Sigmoid colon (tissue), 7 donors: ENCODE results near the gene ZNF775. TPM values are rescaled to one million over a fixed set of nuclear protein-coding genes. Genes with fewer than 3 reads are reported as not detected.

Source experiments
- DNase-seq: peaks from one replicate; pipeline ENCODE4 v3.0.0-alpha.2; 2019
- H3K27ac ChIP-seq, 4 donors: fragments of 200-600 bp; sonication (generic); one replicate each; pipeline ENCODE4 v1.5.1; 2016 to 2019; ENCODE audit warnings: mild to moderate bottlenecking in 1 of 4
- H3K27me3 ChIP-seq, 3 donors: fragments of 200-600 bp; sonication (generic); one replicate each; pipeline ENCODE4 v1.5.1; 2019; ENCODE audit warnings: mild to moderate bottlenecking in 1 of 3
- H3K36me3 ChIP-seq, 4 donors: fragments of 200-600 bp; sonication (generic); one replicate each; pipeline ENCODE4 v1.5.1; 2016 to 2019
- H3K4me1 ChIP-seq, 4 donors: fragments of 200-600 bp; sonication (generic); one replicate each; pipeline ENCODE4 v1.5.1; 2017 to 2019
- H3K4me3 ChIP-seq, 4 donors: fragments of 200-600 bp; sonication (generic); one replicate each; pipeline ENCODE4 v1.5.1; 2017 to 2019; ENCODE audit warnings: mild to moderate bottlenecking in 2 of 4, moderate library complexity in 1 of 4
- H3K9me3 ChIP-seq, 4 donors: fragments of 200-600 bp in 3 of 4; sonication (generic) in 3 of 4; one replicate each; pipeline versions ENCODE4 v1.5.1 to v1.6.1; 2013 to 2019
- EP300 ChIP-seq, 4 donors: sonication (generic); formaldehyde crosslinking; IDR thresholded peaks; one replicate each; pipeline ENCODE4 v1.6.1; 2017; ENCODE audit warnings: antibody characterized with exemption in 4 of 4
- POLR2A ChIP-seq, 2 donors: fragments of 450-650 bp; IDR thresholded peaks; one replicate each; pipeline ENCODE4 v1.6.1; 2016; ENCODE audit warnings: antibody characterized with exemption in 2 of 2, mild to moderate bottlenecking in 2 of 2, moderate library complexity in 2 of 2
- POLR2AphosphoS5 ChIP-seq, 4 donors: sonication (generic); formaldehyde crosslinking; IDR thresholded peaks; one replicate each; pipeline ENCODE4 v1.6.1; 2017; ENCODE audit warnings: antibody characterized with exemption in 4 of 4
- WGBS, 2 donors: extraction: QIAGEN DNeasy Blood & Tissue Kit; methylation state at CpG; one replicate each; pipeline ENCODE4 v1.1.7; 2013; 5-methylcytosine and 5-hydroxymethylcytosine counted together
- intact Hi-C: fragments of 100-400 bp; cut with DNase I; formaldehyde crosslinking; loops from one replicate; pipeline ENCODE4 v1.15.1; 2023
- polyA plus RNA-seq, 3 donors: library from polyadenylated mRNA; stranded (reverse); fragments of 200-250 nt; gene quantifications; one replicate each; pipeline ENCODE4 v1.2.3, GENCODE V29; 2013
- total RNA-seq, 4 donors: library from RNA; depleted of rRNA; stranded (reverse); fragments of >200 nt; gene quantifications; one replicate each; pipeline ENCODE4 v1.1.0, GENCODE V29; 2016
- TF ChIP-seq, protein P1 (sequence below), 4 experiments: fragments of 450-650 bp in 3 of 4; fragments of 200-600 bp in 1 of 4; IDR thresholded peaks; one replicate each; pipeline ENCODE4 v1.5.1; 2016 to 2019; ENCODE audit warnings: antibody characterized with exemption in 4 of 4, mild to moderate bottlenecking in 3 of 4, moderate library complexity in 2 of 4
- donor health status: healthy with polysubstance abuse.
- donor health status: Bipolar disorder and iron deficiency.
- donor health status: healthy.

The ZNF775 gene
- total and polyA plus RNA-seq, 7 donors: 3.0 to 10.7 (median 6.1) TPM

DNA sequence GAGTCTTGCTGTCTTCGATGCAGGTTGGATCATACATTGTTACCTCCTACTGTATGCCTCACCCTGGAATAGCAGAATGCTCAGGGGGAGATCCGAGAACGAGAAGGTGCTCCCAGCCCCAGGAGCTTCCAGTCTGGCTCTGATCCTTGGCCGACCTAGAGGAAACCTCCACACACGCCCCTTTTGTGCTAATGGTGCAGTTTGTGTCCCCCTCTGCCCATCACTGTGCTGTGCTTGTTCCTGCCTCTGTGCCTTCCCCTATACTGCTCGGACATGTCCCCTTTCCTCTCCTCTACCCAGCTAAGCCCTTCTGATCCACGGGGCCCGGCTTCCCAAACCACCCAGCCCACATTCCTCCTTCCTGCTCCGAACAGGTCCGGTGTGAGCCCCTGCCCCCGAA lies 32.5 kb downstream of the ZNF775 start:
- TF ChIP-seq EP300 (IDR thresholded peaks at IDR 0.05) (no peak), POLR2AphosphoS5 (IDR thresholded peaks at IDR 0.05) (no peak), POLR2A (IDR thresholded peaks at IDR 0.05) (no peak)
- TF ChIP-seq, protein P1, sequence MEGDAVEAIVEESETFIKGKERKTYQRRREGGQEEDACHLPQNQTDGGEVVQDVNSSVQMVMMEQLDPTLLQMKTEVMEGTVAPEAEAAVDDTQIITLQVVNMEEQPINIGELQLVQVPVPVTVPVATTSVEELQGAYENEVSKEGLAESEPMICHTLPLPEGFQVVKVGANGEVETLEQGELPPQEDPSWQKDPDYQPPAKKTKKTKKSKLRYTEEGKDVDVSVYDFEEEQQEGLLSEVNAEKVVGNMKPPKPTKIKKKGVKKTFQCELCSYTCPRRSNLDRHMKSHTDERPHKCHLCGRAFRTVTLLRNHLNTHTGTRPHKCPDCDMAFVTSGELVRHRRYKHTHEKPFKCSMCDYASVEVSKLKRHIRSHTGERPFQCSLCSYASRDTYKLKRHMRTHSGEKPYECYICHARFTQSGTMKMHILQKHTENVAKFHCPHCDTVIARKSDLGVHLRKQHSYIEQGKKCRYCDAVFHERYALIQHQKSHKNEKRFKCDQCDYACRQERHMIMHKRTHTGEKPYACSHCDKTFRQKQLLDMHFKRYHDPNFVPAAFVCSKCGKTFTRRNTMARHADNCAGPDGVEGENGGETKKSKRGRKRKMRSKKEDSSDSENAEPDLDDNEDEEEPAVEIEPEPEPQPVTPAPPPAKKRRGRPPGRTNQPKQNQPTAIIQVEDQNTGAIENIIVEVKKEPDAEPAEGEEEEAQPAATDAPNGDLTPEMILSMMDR (IDR thresholded peaks at IDR 0.05): no peak
- WGBS, 2 donors: 83 to 87% methylated on average over 11 of the region's 11 CpGs
- Histone ChIP-seq H3K36me3 (peaks cover 0 to 31% (median 5%) of the 10 kb centered on the region in 4 donors), H3K27me3 (no peaks in the 10 kb centered on the region), H3K4me3 (no peak overlapping the region), H3K27ac (peak overlapping the region in 1 of 4 donors; percentile 23), H3K9me3 (no peaks in the 10 kb centered on the region), H3K4me1 (peaks cover 0 to 15% (median 10%) of the 10 kb centered on the region in 4 donors)
- no peak for DNase-seq
- intact Hi-C loops: no loop called here

- Histone ChIP-seq H3K36me3 (peaks cover 0 to 31% (median 5%) of the 10 kb centered on the region in 4 donors), H3K27ac (no peak overlapping the region), H3K4me1 (peaks cover 0 to 11% (median 6%) of the 10 kb centered on the region in 4 donors), H3K27me3 (no peaks in the 10 kb centered on the region), H3K4me3 (no peak overlapping the region), H3K9me3 (no peaks in the 10 kb centered on the region)
- 93 to 94% methylated on average over 11 of the region's 11 CpGs for WGBS, 2 donors
- no peak for DNase-seq
- TF ChIP-seq POLR2A (IDR thresholded peaks at IDR 0.05) (no peak), POLR2AphosphoS5 (IDR thresholded peaks at IDR 0.05) (no peak), EP300 (IDR thresholded peaks at IDR 0.05) (no peak)
- TF ChIP-seq, protein P1 (IDR thresholded peaks at IDR 0.05): no peak
- intact Hi-C loops: no loop called here
Observed at GRCh38 chr7:150412016-150412415, 32.9 kb downstream of the ZNF775 start.

DNA sequence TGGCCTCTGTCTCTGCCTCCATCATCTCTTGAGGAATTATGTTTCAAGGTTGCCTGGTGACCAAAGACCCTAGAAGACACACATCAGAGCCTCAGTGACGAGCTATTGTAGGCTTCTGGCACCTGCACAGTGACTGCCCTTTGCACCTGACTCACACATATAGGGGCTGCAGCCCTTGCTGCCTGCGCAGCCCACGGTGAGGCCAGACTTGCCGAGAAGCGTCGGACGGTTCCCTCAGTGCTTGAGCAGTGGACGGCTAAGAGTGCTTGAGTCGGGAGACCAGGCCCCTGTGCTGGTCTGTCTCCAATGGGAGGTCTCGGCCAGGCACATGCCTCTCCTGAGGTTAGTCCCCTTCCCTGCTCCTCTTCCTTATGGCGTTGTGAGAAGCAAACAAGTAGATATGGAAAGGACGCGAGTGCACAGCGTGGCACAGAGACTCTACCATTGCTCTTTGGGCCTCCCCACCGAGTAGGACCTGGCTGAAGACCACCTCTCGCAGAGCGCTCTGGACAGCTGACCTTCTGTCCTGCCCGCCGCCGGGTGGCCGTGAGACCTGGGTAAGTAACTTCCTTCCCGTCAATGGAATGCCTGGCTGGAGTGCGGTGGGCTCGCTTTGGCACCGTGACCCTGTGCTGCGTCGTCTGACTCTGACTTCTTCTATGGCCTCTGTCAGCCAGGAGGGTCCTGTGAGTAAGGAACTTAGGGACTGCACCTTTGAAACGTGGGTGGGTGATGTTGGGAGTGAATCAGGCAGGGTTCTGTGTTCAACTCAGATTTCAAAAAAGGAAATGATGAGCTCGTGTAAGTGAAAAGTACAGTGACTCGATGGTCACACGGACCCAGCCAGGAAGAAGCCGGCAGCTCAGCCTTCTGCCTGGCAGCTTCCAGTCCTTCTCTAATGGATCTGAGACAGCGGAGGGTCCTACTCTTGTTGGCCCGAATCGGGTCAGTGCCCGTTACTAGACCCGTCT lies 33.7 kb downstream of the ZNF775 start:
- TF ChIP-seq POLR2AphosphoS5 (IDR thresholded peaks at IDR 0.05): no peak
- TF ChIP-seq POLR2A (IDR thresholded peaks at IDR 0.05): no peak
- TF ChIP-seq, protein P1 (IDR thresholded peaks at IDR 0.05): no peak
- TF ChIP-seq EP300 (IDR thresholded peaks at IDR 0.05): no peak
- H3K4me3 ChIP-seq: no peak overlapping the region
- H3K27ac ChIP-seq: no peak overlapping the region
- peaks cover 0 to 3% (median 0%) of the 10 kb centered on the region in 4 donors for H3K4me1 ChIP-seq
- intact Hi-C loops: no loop called here
- WGBS, 2 donors: 85 to 89% methylated on average over 37 of the region's 37 CpGs
- no peaks in the 10 kb centered on the region for H3K9me3 ChIP-seq
- DNase-seq: no peak
- H3K36me3 ChIP-seq: peaks cover 0 to 28% (median 5%) of the 10 kb centered on the region in 4 donors
- no peaks in the 10 kb centered on the region for H3K27me3 ChIP-seq

DNA sequence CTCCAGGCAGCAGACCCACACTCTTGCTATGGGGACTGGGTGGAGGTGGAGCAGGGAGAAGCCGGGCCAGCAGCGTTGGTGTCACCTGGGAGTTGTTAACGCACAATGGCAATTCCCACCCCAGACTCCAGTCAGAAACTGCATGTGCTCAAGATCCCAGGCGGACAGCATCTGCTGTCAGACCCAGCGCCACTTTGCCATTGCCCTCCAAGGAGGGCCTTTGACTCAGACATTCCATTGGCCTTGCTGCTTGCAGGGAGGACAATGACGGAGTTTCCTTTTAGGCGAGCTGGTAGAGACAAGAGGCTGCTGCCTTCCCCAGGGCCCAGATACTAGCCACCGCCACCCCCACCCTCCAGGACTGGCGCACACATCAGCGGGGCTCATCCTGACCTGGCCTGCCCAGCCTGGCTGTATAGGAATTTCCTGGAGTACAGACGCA lies 34.5 kb downstream of the ZNF775 start:
- no peaks in the 10 kb centered on the region for H3K9me3 ChIP-seq
- peaks cover 0 to 21% (median 3%) of the 10 kb centered on the region in 4 donors for H3K36me3 ChIP-seq
- DNase-seq: no peak
- intact Hi-C loops: no loop called here
- 91 to 94% methylated on average over 11 of the region's 11 CpGs for WGBS, 2 donors
- H3K4me3 ChIP-seq: no peak overlapping the region
- H3K27me3 ChIP-seq: no peaks in the 10 kb centered on the region
- no peaks in the 10 kb centered on the region for H3K4me1 ChIP-seq
- no peak overlapping the region for H3K27ac ChIP-seq
- TF ChIP-seq POLR2A (IDR thresholded peaks at IDR 0.05) (no peak), EP300 (IDR thresholded peaks at IDR 0.05) (no peak), POLR2AphosphoS5 (IDR thresholded peaks at IDR 0.05) (no peak)
- TF ChIP-seq, protein P1 (IDR thresholded peaks at IDR 0.05): no peak
